22Rv1 (cell line): ENCODE data around the gene CFAP251.
A peak's percentile ranks its signal among the peaks of the same experiment; 100 is the strongest.

Experiments
- CTCF ChIP-seq: fragments of 450-650 bp; IDR thresholded peaks from 2 replicates; pipeline ENCODE4 v1.5.1; 2017; ENCODE audit warnings: mild to moderate bottlenecking
- ZFX ChIP-seq: fragments of 450-650 bp; IDR thresholded peaks from 2 replicates; pipeline ENCODE4 v1.6.1; 2017; ENCODE audit warnings: antibody characterized with exemption, borderline replicate concordance

GRCh38 chr12:121889274-121889624, 29.1 kb upstream of the CFAP251 start:
- TF ChIP-seq CTCF = peak; percentile 62
- no peak for TF ChIP-seq ZFX
